ENCODE data around the gene FCRL2.

The FCRL2 gene, protein sequence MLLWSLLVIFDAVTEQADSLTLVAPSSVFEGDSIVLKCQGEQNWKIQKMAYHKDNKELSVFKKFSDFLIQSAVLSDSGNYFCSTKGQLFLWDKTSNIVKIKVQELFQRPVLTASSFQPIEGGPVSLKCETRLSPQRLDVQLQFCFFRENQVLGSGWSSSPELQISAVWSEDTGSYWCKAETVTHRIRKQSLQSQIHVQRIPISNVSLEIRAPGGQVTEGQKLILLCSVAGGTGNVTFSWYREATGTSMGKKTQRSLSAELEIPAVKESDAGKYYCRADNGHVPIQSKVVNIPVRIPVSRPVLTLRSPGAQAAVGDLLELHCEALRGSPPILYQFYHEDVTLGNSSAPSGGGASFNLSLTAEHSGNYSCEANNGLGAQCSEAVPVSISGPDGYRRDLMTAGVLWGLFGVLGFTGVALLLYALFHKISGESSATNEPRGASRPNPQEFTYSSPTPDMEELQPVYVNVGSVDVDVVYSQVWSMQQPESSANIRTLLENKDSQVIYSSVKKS

DNA sequence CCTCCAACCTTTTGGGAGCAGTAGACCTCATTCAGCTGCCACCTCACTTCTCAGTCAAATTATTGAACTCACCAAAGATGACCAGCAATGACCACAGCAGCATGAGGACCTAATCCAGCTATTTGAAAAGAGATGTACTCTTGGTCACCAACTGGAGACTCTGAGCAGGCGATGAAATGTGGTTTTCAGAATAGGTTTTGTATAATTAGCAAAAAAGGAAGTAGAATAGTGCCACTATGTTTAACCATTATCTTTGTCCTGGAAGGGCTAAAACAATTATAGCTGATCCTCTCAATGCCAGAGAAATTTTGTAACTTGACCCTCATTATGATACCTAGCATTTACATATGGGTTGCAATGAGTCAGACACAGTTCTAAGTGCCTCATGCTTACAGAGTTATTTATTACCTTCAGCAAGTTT, at the start of gene FCRL2:
TSS of gene FCRL2 (minus strand) at position 162 of the 421 bp plus-strand sequence. CDS start at position 103, 59 bp downstream.
- H3K4me3 ChIP-seq = no peak within 1 kb of the TSS
- no peak within 1 kb of the TSS for H3K27ac ChIP-seq

- no peak overlapping the region for H3K4me3 ChIP-seq
- no peak overlapping the region for H3K27ac ChIP-seq
Measured at GRCh38 chr1:157820299-157820698, 43.4 kb upstream of the FCRL2 start.

GRCh38 chr1:157819896-157820295, 43.0 kb upstream of the FCRL2 start, which contains the start of gene FCRL1:
FCRL1 (minus strand) TSS chr1:157820120; CDS start chr1:157820037, 83 bp downstream.
- Histone ChIP-seq H3K4me3 (no peak within 1 kb of the TSS), H3K27ac (no peak within 1 kb of the TSS)

- H3K4me3 ChIP-seq = no peak overlapping the region
- H3K27ac ChIP-seq = no peak overlapping the region
Measured at GRCh38 chr1:157819215-157819614, 42.3 kb upstream of the FCRL2 start.

- no peak overlapping the region for H3K27ac ChIP-seq
Measured at GRCh38 chr1:157813269-157813668, 36.3 kb upstream of the FCRL2 start.

DNA sequence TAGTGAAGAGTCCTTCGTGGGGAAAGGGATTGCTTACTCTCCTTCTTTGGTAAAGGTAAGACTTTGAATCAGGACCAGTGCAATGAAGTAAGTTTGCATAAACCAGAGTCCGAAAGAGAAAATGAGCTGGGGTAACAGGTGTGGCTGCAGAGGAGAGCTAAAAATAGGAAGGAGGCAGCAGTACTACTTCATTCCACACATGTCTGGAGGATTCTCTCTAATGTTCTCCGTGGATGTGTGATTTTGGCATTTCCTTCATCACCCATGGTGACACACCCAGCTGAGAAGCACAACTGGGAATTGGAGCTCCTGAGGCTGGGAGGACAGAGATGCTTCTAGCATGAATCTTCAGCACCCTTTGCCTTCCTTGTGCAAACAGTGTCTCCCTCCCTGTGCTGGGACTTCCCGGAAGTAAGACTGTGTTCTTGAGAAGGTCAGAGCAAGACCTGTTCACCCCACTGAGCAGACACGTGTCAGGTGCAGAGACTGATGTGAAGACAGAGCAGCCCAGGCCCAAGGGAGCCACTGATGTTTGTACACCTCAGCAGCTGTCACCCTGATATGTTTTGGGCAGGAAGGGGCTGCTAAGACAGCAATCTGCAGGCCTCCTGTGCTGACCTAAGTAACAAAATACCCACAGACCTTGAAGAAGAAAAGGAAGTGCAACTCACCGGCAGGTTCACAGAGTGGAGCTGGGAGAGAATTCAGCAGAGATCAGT, 29.7 kb upstream of the FCRL2 start:
- no peak overlapping the region for H3K27ac ChIP-seq
- H3K4me3 ChIP-seq = no peak overlapping the region

More at GRCh38 chr1:157813269-157813668, 36.3 kb upstream of the FCRL2 start:
- no peak overlapping the region for H3K4me3 ChIP-seq

GRCh38 chr1:157803851-157804250, 26.9 kb upstream of the FCRL2 start:
- Histone ChIP-seq H3K27ac (no peak overlapping the region), H3K4me3 (no peak overlapping the region)

- Histone ChIP-seq H3K4me3 (no peak overlapping the region), H3K27ac (no peak overlapping the region)
Measured at GRCh38 chr1:157799996-157800395, 23.1 kb upstream of the FCRL2 start.

GRCh38 chr1:157798211-157798610, 21.3 kb upstream of the FCRL2 start:
- Histone ChIP-seq H3K27ac (no peak overlapping the region), H3K4me3 (no peak overlapping the region)

- Histone ChIP-seq H3K4me3 (no peak overlapping the region), H3K27ac (no peak overlapping the region)
Measured at GRCh38 chr1:157785248-157785647, 8.3 kb upstream of the FCRL2 start.

DNA sequence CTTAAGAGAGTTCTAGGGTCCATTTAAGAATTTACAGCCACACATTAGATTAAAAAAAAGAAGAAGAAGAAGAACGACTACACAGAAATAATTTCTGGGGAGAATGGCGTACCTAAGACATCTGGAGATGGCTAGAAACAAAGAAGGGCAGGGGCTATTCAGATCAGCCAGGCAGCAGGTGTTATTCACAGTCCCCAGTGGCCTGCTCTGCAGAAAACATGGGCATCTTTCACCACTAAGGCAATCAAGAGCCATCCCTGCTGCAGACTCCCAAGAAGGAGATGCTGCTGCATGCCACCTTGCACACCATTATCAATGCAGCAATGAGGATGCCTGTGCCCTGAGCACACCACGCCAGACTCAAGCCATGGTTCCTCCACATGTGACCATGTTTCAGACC, 7.9 kb upstream of the FCRL2 start:
- Histone ChIP-seq H3K27ac (no peak overlapping the region), H3K4me3 (no peak overlapping the region)

- Histone ChIP-seq H3K27ac (no peak overlapping the region), H3K4me3 (no peak overlapping the region)
Measured at GRCh38 chr1:157782931-157783330, 6.0 kb upstream of the FCRL2 start.

GRCh38 chr1:157781048-157781447, 4.1 kb upstream of the FCRL2 start:
- Histone ChIP-seq H3K27ac (no peak overlapping the region), H3K4me3 (no peak overlapping the region)

GRCh38 chr1:157775101-157775870, 1.6 kb downstream of the FCRL2 start:
- no peak overlapping the region for H3K27ac ChIP-seq
- no peak overlapping the region for H3K4me3 ChIP-seq

GRCh38 chr1:157774412-157774811, 2.5 kb downstream of the FCRL2 start:
- H3K27ac ChIP-seq = no peak overlapping the region
- no peak overlapping the region for H3K4me3 ChIP-seq

- Histone ChIP-seq H3K4me3 (no peak overlapping the region), H3K27ac (no peak overlapping the region)
Measured at GRCh38 chr1:157773493-157774350, 3.2 kb downstream of the FCRL2 start.

DNA sequence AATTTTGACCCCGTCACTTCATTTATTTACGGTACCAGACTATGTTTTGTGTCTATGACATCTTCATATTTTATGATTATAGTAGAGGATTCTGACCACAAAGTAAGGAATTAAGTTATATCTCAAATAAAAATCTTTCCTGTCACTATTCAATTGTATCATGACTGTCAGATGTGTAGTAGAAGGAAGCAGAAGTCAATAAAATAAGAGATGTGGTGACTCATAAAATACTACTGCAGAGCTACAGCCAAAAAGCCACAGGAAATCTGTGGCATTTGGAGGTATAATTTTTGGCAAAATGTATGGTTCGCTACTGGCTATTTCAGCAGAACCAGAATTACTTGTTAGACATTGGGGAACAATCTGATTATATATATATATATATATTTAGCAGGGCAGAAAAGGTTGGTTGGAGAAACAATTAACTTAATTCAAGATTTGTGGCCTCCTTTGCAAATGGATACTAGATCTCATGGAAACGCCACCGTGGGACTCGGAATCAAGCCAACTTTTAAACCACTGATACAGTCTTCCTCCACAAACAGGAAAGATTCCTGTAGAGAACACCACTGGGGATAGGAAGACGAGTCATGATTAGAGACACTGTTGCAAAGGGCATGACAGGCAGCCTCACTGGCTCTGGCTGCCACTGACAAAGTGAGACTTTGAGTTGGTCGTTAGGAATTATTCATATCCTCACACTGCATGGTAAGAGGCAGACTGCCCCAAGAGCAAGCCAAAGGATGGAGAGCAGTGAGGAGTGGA, 5.1 kb downstream of the FCRL2 start:
- no peak overlapping the region for H3K4me3 ChIP-seq
- H3K27ac ChIP-seq = no peak overlapping the region

DNA sequence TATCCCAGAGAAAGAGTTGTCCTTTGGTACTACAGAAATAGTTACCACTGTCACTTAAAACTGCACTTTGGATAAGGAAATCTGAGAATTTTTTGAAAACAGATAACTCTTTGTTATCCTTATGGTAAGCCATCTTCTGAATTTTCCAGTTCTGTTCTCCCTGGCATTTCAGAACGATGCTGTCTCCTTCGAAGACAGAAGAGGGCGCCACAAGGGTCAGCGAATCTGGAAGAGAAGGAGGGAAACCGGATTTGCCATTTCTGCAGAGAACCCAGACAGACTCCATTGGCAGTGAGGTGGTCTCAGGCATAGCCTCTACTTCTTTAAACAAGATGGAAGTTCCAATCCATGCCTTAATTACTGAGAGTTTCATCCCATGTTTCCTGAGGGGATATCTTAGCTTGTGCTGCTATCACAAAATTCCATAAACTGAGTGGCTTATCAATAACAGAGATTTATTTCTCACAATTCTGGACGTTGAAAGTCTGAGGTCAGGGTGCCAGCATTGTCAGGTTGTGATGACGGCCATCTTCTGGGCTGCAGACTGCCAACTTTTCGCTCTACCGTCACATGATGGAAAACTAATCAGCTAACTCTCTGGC, 6.4 kb downstream of the FCRL2 start:
- no peak overlapping the region for H3K27ac ChIP-seq

More for the DNA sequence above, 6.4 kb downstream of the FCRL2 start:
- no peak overlapping the region for H3K4me3 ChIP-seq

All from skin epidermis (tissue), 12 donors.